Ishikawa (cell line): ENCODE results near the gene CCSER1.

Experiments used
- CEBPB ChIP-seq: IDR thresholded peaks from 2 replicates; pipeline ENCODE4 v1.6.1; 2012
- CREB1 ChIP-seq: IDR thresholded peaks from 2 replicates; pipeline ENCODE4 v1.6.1; 2012; ENCODE audit warnings: low read depth
- EGR1 ChIP-seq: IDR thresholded peaks from 2 replicates; pipeline ENCODE4 v1.6.1; 2012
- EP300 ChIP-seq: IDR thresholded peaks from 2 replicates; pipeline ENCODE4 v1.6.1; 2012; ENCODE audit warnings: borderline replicate concordance
- FOXM1 ChIP-seq: IDR thresholded peaks from 2 replicates; pipeline ENCODE4 v1.6.1; 2012; ENCODE audit warnings: low read depth, borderline replicate concordance
- NFIC ChIP-seq: IDR thresholded peaks from 2 replicates; pipeline ENCODE4 v1.6.1; 2012
- RAD21 ChIP-seq: IDR thresholded peaks from 2 replicates; pipeline ENCODE4 v1.6.1; 2012; ENCODE audit warnings: low read depth
- TAF1 ChIP-seq: IDR thresholded peaks from 2 replicates; pipeline ENCODE4 v1.6.1; 2012; ENCODE audit warnings: low read depth, mild to moderate bottlenecking
- TCF12 ChIP-seq: IDR thresholded peaks from 2 replicates; pipeline ENCODE4 v1.6.1; 2012; ENCODE audit warnings: low read depth
- TEAD4 ChIP-seq: IDR thresholded peaks from 2 replicates; pipeline ENCODE4 v1.6.1; 2012
- YY1 ChIP-seq: IDR thresholded peaks from 2 replicates; pipeline ENCODE4 v1.6.1; 2012; ENCODE audit warnings: low read depth
- ZBTB7A ChIP-seq: IDR thresholded peaks from 2 replicates; pipeline ENCODE4 v1.6.1; 2012; ENCODE audit warnings: low read depth
- TF ChIP-seq, protein P1 (sequence below): IDR thresholded peaks from 2 replicates; pipeline ENCODE4 v1.6.1; 2012
- TF ChIP-seq, protein P2 (sequence below): IDR thresholded peaks from 2 replicates; pipeline ENCODE4 v1.6.1; 2012; ENCODE audit warnings: low read depth, mild to moderate bottlenecking
- TF ChIP-seq, protein P3 (sequence below): IDR thresholded peaks from 2 replicates; pipeline ENCODE4 v1.6.1; 2012

CCSER1 gene

DNA sequence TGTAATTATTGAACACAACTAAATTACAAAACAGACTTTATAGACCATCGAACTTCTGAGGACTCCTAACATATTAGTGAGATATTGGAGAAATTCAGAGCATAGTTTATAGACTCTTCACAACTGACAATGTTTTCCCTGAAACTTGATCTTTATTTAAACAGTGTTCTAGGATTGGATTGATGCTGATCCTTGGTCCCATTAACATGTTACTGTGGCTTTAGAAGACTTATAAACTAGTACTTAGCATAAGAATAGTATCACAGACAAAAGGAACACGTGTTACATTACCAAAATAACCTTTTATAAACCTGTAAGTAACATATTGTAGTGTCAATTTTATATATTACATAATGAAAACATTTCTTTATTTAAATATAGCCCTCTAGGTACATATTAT, 689.6 kb downstream of the CCSER1 start:
- TF ChIP-seq FOXM1, result no peak
- TF ChIP-seq TEAD4, result no peak
- TF ChIP-seq EP300, result no peak
- TF ChIP-seq, protein P1, sequence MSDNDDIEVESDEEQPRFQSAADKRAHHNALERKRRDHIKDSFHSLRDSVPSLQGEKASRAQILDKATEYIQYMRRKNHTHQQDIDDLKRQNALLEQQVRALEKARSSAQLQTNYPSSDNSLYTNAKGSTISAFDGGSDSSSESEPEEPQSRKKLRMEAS, result no peak
- TF ChIP-seq EGR1, result no peak
- TF ChIP-seq ZBTB7A, result no peak
- no peak for TF ChIP-seq TAF1
- no peak for TF ChIP-seq YY1

DNA sequence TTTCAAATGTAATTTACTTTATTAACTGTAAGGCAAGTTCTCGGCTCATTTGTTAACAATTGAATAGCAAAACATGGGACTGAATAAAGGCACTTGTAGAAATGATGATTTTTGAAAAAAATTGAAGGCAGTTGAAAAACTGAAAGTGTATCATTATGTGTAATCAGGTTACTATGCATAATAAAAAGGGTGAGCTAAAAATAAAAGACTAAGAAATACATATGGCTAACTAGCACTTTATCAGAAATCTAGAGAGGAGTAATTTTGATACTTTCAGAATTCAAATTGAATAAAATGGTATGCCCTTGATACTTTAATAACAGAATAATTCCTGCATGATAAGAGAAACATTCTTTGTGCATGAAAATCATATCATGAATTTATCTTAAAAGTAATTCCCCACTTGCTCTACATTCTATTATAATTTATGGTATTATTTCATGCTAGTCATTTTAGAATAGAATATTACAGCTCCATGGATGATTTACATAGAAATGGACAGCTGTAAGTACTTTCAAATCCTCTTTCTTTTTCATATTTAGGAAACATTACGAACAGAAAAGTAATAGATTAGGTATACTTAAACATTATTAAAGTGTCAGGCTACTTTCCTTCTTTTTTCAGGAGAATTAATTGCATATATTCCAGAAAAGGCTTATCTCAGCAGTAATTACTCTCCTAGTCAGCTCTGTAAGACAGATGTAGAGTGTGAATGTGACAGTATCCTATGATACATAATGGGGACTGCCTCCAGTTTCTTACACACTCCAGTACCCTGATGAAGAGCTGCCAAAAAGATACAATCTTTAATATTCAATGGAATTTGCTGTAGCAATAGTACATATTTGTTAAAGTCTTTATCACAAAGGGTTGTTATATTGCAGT, 697.3 kb downstream of the CCSER1 start:
- TF ChIP-seq FOXM1, result no peak
- TF ChIP-seq, protein P1, result no peak
- no peak for TF ChIP-seq CREB1
- no peak for TF ChIP-seq TAF1
- no peak for TF ChIP-seq TCF12
- TF ChIP-seq, protein P2, sequence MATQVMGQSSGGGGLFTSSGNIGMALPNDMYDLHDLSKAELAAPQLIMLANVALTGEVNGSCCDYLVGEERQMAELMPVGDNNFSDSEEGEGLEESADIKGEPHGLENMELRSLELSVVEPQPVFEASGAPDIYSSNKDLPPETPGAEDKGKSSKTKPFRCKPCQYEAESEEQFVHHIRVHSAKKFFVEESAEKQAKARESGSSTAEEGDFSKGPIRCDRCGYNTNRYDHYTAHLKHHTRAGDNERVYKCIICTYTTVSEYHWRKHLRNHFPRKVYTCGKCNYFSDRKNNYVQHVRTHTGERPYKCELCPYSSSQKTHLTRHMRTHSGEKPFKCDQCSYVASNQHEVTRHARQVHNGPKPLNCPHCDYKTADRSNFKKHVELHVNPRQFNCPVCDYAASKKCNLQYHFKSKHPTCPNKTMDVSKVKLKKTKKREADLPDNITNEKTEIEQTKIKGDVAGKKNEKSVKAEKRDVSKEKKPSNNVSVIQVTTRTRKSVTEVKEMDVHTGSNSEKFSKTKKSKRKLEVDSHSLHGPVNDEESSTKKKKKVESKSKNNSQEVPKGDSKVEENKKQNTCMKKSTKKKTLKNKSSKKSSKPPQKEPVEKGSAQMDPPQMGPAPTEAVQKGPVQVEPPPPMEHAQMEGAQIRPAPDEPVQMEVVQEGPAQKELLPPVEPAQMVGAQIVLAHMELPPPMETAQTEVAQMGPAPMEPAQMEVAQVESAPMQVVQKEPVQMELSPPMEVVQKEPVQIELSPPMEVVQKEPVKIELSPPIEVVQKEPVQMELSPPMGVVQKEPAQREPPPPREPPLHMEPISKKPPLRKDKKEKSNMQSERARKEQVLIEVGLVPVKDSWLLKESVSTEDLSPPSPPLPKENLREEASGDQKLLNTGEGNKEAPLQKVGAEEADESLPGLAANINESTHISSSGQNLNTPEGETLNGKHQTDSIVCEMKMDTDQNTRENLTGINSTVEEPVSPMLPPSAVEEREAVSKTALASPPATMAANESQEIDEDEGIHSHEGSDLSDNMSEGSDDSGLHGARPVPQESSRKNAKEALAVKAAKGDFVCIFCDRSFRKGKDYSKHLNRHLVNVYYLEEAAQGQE, result no peak
- TF ChIP-seq RAD21, result no peak
- TF ChIP-seq, protein P3, sequence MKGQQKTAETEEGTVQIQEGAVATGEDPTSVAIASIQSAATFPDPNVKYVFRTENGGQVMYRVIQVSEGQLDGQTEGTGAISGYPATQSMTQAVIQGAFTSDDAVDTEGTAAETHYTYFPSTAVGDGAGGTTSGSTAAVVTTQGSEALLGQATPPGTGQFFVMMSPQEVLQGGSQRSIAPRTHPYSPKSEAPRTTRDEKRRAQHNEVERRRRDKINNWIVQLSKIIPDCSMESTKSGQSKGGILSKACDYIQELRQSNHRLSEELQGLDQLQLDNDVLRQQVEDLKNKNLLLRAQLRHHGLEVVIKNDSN, result no peak
- no peak for TF ChIP-seq TEAD4
- TF ChIP-seq CEBPB, result no peak
- TF ChIP-seq EP300, result no peak
- no peak for TF ChIP-seq NFIC
- TF ChIP-seq YY1, result no peak
- no peak for TF ChIP-seq EGR1
- TF ChIP-seq ZBTB7A, result no peak

DNA sequence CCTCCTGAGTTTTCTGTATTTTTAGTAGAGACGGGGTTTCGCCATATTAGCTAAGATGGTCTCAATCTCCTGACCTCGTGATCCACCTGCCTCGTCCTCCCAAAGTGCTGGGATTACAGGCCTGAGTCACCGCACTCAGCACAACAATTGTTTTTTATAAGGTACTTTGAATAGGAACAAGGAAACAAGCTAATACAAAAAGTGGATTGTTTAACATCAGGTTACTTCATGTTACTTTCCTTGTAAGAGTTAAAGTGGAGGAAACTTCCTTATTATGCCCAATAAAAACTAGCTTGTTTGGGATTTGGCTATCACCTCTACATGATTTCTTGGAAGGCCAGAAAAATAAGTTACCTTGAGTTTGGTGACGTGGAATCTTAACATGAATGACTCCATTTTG, 698.7 kb downstream of the CCSER1 start:
- TF ChIP-seq TEAD4 (no peak), NFIC (no peak), CREB1 (no peak), TAF1 (no peak), YY1 (no peak), RAD21 (no peak), ZBTB7A (no peak), CEBPB (no peak), EP300 (no peak), FOXM1 (no peak), EGR1 (no peak), TCF12 (no peak)
- TF ChIP-seq, protein P3, result no peak
- TF ChIP-seq, protein P2, result no peak
- TF ChIP-seq, protein P1, result no peak

DNA sequence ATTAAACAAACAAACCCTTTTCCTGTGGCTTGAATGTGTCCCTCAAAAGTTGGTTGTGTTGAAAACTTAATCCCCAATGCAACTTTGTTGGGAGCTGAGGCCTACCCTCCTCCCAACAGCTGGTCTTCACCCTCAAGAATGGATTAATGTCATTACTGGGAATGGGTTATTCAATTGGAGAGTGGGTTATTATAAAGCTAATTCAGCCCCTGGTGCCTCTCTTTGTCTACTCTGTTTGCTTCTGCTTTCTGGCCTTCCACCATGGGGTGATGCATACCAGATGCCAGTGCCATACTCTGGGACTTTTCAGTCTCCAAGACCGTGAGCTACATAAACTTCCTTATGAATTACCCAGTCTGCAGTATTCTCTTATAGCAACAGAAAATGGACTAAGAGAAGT, 706.5 kb downstream of the CCSER1 start:
- TF ChIP-seq, protein P2, result no peak
- TF ChIP-seq YY1 (no peak), TEAD4 (no peak), CEBPB (no peak), TAF1 (no peak), FOXM1 (no peak), ZBTB7A (no peak), EP300 (no peak), TCF12 (no peak), EGR1 (no peak), NFIC (no peak), CREB1 (no peak), RAD21 (no peak)
- TF ChIP-seq, protein P3, result no peak
- TF ChIP-seq, protein P1, result no peak
